ENCODE results near the gene TBCCD1. TPM values are rescaled to one million over a fixed set of nuclear protein-coding genes. Genes with fewer than 3 reads are reported as not detected.
A peak's percentile ranks its signal among the peaks of the same experiment; 100 is the strongest.
"Not testable (repeated sequence)": the region's sequence is repeated elsewhere in the genome, so short reads cannot be mapped to it uniquely, and the experiment has no call there.

The TBCCD1 gene
- total RNA-seq, 1 experiment from 2014 or later, result 20.1 TPM

DNA sequence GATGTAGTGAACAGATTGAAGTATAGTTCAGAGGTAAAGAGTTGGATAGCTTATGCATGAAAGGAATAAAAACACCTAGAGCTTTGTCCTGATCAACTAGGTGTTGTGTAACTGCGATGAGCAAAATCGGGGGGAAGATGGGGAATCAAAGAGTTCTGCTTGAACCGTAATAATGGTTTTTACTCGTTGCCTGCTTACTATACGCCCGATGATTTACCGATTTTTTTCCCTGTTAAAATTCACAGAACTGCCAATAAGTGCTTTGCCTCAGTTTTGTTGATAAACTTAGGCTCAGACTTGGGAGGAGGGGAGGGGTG is 2.6 kb upstream of the TBCCD1 start:
- H3K27me3 ChIP-seq (replicated peaks; ENCODE audit: insufficient read depth, low read depth, low read length, poor library complexity), result no peaks in the 10 kb centered on the region
- H3K27ac ChIP-seq (ENCODE audit: low read depth, low read length, poor library complexity, severe bottlenecking), result peak overlapping the region; percentile 66
- CTCF ChIA-PET, result interaction anchor here (1.0 to 1.7 kb wide), 3 partner anchors 29 to 48 kb away, joined by 3 to 7 read pairs (median 6); no protein-coding TSS in a partner anchor
- intact Hi-C loops (cut with micrococcal nuclease; ENCODE audit: unreplicated experiment), result loop anchor here (10.0 kb wide), 1 partner anchor 465 kb away; the partner anchor contains the start of gene ETV5
- H3K4me1 ChIP-seq (ENCODE audit: insufficient read depth, low read length, poor library complexity, severe bottlenecking), result peaks cover 17% of the 10 kb centered on the region
- no peak for DNase-seq (ENCODE audit: low spot score)
- POLR2A ChIA-PET (ENCODE audit: low non-redundant PET), result interaction anchor here (0.6 kb wide), 1 partner anchor 218 kb away, joined by 3 read pairs; no protein-coding TSS in a partner anchor
- BruUV-seq (replicated peaks), result TSS peak; percentile 80
- H3K36me3 ChIP-seq (ENCODE audit: insufficient read depth, low read length, poor library complexity, severe bottlenecking), result peaks cover 27% of the 10 kb centered on the region
- TF ChIP-seq EZH2 (IDR thresholded peaks at IDR 0.05; ENCODE audit: borderline replicate concordance, low read depth, low read length, poor library complexity, severe bottlenecking), result no peak
- TF ChIP-seq, protein P1, sequence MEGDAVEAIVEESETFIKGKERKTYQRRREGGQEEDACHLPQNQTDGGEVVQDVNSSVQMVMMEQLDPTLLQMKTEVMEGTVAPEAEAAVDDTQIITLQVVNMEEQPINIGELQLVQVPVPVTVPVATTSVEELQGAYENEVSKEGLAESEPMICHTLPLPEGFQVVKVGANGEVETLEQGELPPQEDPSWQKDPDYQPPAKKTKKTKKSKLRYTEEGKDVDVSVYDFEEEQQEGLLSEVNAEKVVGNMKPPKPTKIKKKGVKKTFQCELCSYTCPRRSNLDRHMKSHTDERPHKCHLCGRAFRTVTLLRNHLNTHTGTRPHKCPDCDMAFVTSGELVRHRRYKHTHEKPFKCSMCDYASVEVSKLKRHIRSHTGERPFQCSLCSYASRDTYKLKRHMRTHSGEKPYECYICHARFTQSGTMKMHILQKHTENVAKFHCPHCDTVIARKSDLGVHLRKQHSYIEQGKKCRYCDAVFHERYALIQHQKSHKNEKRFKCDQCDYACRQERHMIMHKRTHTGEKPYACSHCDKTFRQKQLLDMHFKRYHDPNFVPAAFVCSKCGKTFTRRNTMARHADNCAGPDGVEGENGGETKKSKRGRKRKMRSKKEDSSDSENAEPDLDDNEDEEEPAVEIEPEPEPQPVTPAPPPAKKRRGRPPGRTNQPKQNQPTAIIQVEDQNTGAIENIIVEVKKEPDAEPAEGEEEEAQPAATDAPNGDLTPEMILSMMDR (conservative IDR thresholded peaks at IDR 0.05; ENCODE audit: low read depth, low read length), result no peak
- peak overlapping the region; percentile 96 for H3K4me3 ChIP-seq (ENCODE audit: low read depth, low read length, poor library complexity, severe bottlenecking)
- no peaks in the 10 kb centered on the region for H3K9me3 ChIP-seq (ENCODE audit: low read depth, low read length, poor library complexity, severe bottlenecking)

DNA sequence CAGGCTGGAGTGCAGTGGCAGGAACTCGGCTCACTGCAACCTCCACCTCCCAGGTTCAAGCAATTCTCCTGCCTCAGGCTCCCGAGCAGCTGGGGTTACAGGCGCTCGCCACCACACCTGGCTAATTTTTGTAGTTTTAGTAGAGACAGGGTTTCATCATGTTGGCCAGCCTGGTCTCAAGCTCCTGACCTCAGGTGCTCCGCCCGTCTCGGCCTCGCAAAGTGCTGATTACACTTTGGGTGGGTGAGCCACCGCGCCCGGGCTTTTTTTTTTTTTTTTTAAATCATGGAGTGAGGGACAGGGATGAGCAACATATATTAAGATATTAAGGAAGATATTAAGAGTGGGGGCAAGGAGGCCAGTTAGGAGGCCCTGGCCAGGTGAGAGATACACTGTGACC is 2.2 kb upstream of the TBCCD1 start:
- intact Hi-C loops (cut with micrococcal nuclease; ENCODE audit: unreplicated experiment), result loop anchor here (10.0 kb wide), 1 partner anchor 465 kb away; the partner anchor contains the start of gene ETV5
- H3K9me3 ChIP-seq (ENCODE audit: low read depth, low read length, poor library complexity, severe bottlenecking); CTCF ChIA-PET; BruUV-seq (replicated peaks); H3K27me3 ChIP-seq (replicated peaks; ENCODE audit: insufficient read depth, low read depth, low read length, poor library complexity); DNase-seq (ENCODE audit: low spot score): not testable (repeated sequence)
- POLR2A ChIA-PET (ENCODE audit: low non-redundant PET), result interaction anchor here (0.6 kb wide), 1 partner anchor 111 kb away, joined by 6 read pairs; no protein-coding TSS in a partner anchor
- Histone ChIP-seq H3K36me3 (ENCODE audit: insufficient read depth, low read length, poor library complexity, severe bottlenecking) (peaks cover 24% of the 10 kb centered on the region), H3K27ac (ENCODE audit: low read depth, low read length, poor library complexity, severe bottlenecking) (peak overlapping the region; percentile 66), H3K4me1 (ENCODE audit: insufficient read depth, low read length, poor library complexity, severe bottlenecking) (peaks cover 17% of the 10 kb centered on the region), H3K4me3 (ENCODE audit: low read depth, low read length, poor library complexity, severe bottlenecking) (peak overlapping the region; percentile 96)

DNA sequence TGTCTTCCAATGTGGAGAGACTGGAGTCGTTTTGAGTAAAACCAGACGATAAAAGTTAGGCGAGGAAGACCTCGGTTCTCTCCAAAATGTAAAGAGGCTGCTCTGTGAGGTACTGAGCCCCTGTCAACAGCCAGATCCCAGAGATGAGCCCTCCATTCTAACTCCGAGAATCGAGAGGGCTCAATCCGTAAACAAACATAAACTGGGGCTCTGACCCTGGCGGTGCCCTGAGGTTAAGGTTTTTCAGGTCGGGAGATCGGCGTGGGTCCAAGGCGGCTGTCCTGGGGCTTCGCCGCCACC is 417 bp downstream of the TBCCD1 start:
- peaks cover 9% of the 10 kb centered on the region for H3K4me1 ChIP-seq (ENCODE audit: insufficient read depth, low read length, poor library complexity, severe bottlenecking)
- H3K36me3 ChIP-seq (ENCODE audit: insufficient read depth, low read length, poor library complexity, severe bottlenecking), result no peaks in the 10 kb centered on the region
- no peaks in the 10 kb centered on the region for H3K9me3 ChIP-seq (ENCODE audit: low read depth, low read length, poor library complexity, severe bottlenecking)
- H3K27ac ChIP-seq (ENCODE audit: low read depth, low read length, poor library complexity, severe bottlenecking), result peak overlapping the region; percentile 85
- no peaks in the 10 kb centered on the region for H3K27me3 ChIP-seq (replicated peaks; ENCODE audit: insufficient read depth, low read depth, low read length, poor library complexity)
- ChIA-PET POLR2A (ENCODE audit: low non-redundant PET) (no interaction called here), CTCF (no interaction called here)
- peak overlapping the region; percentile 91 for H3K4me3 ChIP-seq (ENCODE audit: low read depth, low read length, poor library complexity, severe bottlenecking)
- intact Hi-C loops (cut with micrococcal nuclease; ENCODE audit: unreplicated experiment), result loop anchor here (10.0 kb wide), 1 partner anchor 462 kb away; the partner anchor contains the start of gene ETV5
- BruUV-seq (replicated peaks), result no TSS peak
- TF ChIP-seq, protein P1 (conservative IDR thresholded peaks at IDR 0.05; ENCODE audit: low read depth, low read length), result no peak
- TF ChIP-seq EZH2 (IDR thresholded peaks at IDR 0.05; ENCODE audit: borderline replicate concordance, low read depth, low read length, poor library complexity, severe bottlenecking), result no peak
- DNase-seq (ENCODE audit: low spot score), result no peak

DNA sequence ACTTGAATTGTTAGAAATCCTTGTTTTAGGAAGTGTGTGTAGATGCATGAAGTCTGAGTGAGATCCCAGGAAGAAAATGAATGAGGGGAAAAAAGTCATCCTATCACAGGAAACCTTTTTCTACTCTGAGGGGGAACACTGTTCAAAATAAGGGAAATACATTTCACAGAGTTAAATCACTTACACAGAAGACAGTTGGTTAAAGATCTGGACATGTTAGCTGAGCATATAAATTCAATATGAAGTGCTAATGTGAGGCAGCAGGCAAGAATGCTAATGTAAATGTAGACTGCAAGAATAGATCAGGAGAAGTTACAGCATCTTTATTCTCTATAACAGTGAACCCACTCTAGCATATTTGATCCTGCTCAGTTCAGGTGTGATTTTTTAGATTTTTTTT is 2.6 kb downstream of the TBCCD1 start:
- POLR2A ChIA-PET (ENCODE audit: low non-redundant PET), result no interaction called here

More for the DNA sequence above, 2.6 kb downstream of the TBCCD1 start:
- CTCF ChIA-PET, result no interaction called here
- H3K4me3 ChIP-seq (ENCODE audit: low read depth, low read length, poor library complexity, severe bottlenecking), result no peak overlapping the region
- H3K9me3 ChIP-seq (ENCODE audit: low read depth, low read length, poor library complexity, severe bottlenecking), result no peaks in the 10 kb centered on the region
- no peak for DNase-seq (ENCODE audit: low spot score)
- H3K27ac ChIP-seq (ENCODE audit: low read depth, low read length, poor library complexity, severe bottlenecking), result no peak overlapping the region
- no peaks in the 10 kb centered on the region for H3K27me3 ChIP-seq (replicated peaks; ENCODE audit: insufficient read depth, low read depth, low read length, poor library complexity)
- intact Hi-C loops (cut with micrococcal nuclease; ENCODE audit: unreplicated experiment), result loop anchor here (10.0 kb wide), 1 partner anchor 460 kb away; the partner anchor contains the start of gene ETV5
- no peaks in the 10 kb centered on the region for H3K36me3 ChIP-seq (ENCODE audit: insufficient read depth, low read length, poor library complexity, severe bottlenecking)
- BruUV-seq (replicated peaks), result no TSS peak
- peaks cover 4% of the 10 kb centered on the region for H3K4me1 ChIP-seq (ENCODE audit: insufficient read depth, low read length, poor library complexity, severe bottlenecking)
- TF ChIP-seq, protein P1 (conservative IDR thresholded peaks at IDR 0.05; ENCODE audit: low read depth, low read length), result no peak
- TF ChIP-seq EZH2 (IDR thresholded peaks at IDR 0.05; ENCODE audit: borderline replicate concordance, low read depth, low read length, poor library complexity, severe bottlenecking), result no peak

Data from A673 (cell line).